ENCODE results near the gene AGRN.

Gene AGRN

DNA sequence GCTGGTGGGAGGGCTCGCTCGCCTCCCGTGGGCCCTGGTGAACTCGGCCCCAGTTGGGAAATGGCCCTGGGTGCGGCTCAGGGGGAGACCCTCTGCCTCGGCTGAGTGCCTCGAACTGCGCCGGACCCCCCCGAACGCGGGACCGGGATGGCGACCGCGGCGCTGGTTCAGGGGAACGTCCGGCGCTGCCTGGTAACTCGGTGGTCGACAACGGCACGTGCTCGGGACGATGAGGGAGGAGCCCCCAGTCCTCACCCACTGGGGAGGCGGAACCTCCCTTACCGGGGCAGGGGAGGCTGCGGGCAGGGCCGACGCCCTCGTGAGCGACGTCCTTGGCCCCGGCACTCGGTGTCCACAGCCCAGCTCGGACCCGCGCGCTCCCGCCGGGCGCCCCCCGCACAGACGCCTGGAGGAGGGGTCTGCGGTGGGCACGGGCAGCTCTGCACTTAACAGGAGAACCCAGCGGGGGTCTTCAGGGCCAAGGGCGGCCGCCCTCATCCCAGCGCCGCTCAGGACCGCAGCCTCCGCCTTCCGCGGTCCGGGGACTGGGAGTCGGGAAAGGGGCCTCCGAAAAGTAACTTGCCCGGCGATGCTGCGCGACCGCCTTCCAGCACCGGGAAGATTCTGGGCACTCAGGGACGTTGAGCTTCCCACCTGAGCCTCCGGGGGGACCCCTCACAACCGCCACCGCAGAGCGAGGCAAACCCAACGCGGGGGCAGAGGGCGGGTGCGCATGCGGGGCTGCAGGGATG lies 21.8 kb upstream of the AGRN start:
- no peak for TF ChIP-seq YY1 (IDR thresholded peaks at IDR 0.05; ENCODE audit: low read depth)
- no peak for TF ChIP-seq FOXM1 (IDR thresholded peaks at IDR 0.05; ENCODE audit: borderline replicate concordance, low read depth)
- no peak for TF ChIP-seq NFIC (IDR thresholded peaks at IDR 0.05)
- no peak for TF ChIP-seq REST (IDR thresholded peaks at IDR 0.05; ENCODE audit: low read depth)
- TF ChIP-seq, protein P1, sequence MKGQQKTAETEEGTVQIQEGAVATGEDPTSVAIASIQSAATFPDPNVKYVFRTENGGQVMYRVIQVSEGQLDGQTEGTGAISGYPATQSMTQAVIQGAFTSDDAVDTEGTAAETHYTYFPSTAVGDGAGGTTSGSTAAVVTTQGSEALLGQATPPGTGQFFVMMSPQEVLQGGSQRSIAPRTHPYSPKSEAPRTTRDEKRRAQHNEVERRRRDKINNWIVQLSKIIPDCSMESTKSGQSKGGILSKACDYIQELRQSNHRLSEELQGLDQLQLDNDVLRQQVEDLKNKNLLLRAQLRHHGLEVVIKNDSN (IDR thresholded peaks at IDR 0.05): no peak
- no peak for TF ChIP-seq TCF12 (IDR thresholded peaks at IDR 0.05; ENCODE audit: low read depth)
- TF ChIP-seq CREB1 (IDR thresholded peaks at IDR 0.05; ENCODE audit: low read depth): no peak
- TF ChIP-seq EP300 (IDR thresholded peaks at IDR 0.05; ENCODE audit: borderline replicate concordance): no peak
- no peak for TF ChIP-seq ZBTB7A (IDR thresholded peaks at IDR 0.05; ENCODE audit: low read depth)
- no peak for TF ChIP-seq EGR1 (IDR thresholded peaks at IDR 0.05)
- no peak for TF ChIP-seq RAD21 (IDR thresholded peaks at IDR 0.05; ENCODE audit: low read depth)
- no peak for TF ChIP-seq MAX (IDR thresholded peaks at IDR 0.05)
- no peak for TF ChIP-seq TEAD4 (IDR thresholded peaks at IDR 0.05)
- no peak for TF ChIP-seq CEBPB (IDR thresholded peaks at IDR 0.05)
- TF ChIP-seq TAF1 (IDR thresholded peaks at IDR 0.05; ENCODE audit: low read depth): no peak

- TF ChIP-seq EGR1 (IDR thresholded peaks at IDR 0.05) (no peak), REST (IDR thresholded peaks at IDR 0.05; ENCODE audit: low read depth) (no peak), ZBTB7A (IDR thresholded peaks at IDR 0.05; ENCODE audit: low read depth) (no peak), CEBPB (IDR thresholded peaks at IDR 0.05) (no peak), TCF12 (IDR thresholded peaks at IDR 0.05; ENCODE audit: low read depth) (no peak), TAF1 (IDR thresholded peaks at IDR 0.05; ENCODE audit: low read depth) (no peak), YY1 (IDR thresholded peaks at IDR 0.05; ENCODE audit: low read depth) (no peak), TEAD4 (IDR thresholded peaks at IDR 0.05) (no peak), RAD21 (IDR thresholded peaks at IDR 0.05; ENCODE audit: low read depth) (no peak), FOXM1 (IDR thresholded peaks at IDR 0.05; ENCODE audit: borderline replicate concordance, low read depth) (no peak), MAX (IDR thresholded peaks at IDR 0.05) (no peak), CREB1 (IDR thresholded peaks at IDR 0.05; ENCODE audit: low read depth) (no peak), EP300 (IDR thresholded peaks at IDR 0.05; ENCODE audit: borderline replicate concordance) (no peak), NFIC (IDR thresholded peaks at IDR 0.05) (no peak)
- TF ChIP-seq, protein P1 (IDR thresholded peaks at IDR 0.05): no peak
Observed at GRCh38 chr1:998745-998994, 21.2 kb upstream of the AGRN start.

DNA sequence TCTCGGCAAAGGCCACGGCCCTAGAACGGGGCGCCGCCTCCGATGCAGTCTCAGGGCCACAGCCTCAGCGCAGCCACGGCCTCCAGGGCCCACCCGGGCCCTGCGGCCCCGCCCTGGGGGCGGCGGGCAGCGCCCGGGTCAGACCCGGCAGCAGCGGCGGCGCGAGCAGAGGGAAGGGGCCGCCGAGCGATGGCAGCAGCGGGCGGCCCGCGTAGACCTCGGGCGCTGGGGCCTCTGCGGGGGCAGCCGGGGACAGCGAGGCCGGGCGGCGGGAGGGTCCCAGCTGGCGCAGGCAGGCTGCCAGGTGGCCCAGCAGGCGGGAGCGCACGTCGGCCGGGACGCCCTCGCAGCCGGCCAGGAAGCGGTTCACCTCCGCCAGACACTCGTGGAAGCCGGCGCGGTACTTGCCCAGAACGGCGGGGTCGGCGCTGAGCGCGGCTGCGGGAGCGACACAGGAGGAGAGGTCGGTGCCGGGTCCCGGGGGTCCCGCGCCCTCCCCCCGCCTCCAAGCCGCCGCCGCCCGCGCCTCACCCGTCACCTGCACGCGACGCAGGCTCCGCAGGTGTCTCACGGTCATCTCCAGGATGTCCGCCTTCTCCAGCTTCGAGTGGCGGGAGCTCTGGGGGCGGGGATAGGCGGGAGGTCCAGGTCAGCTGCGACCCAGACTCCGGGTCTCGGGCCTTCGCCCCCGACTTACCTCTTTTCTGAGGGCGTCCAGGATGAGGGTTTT lies 20.8 kb upstream of the AGRN start:
- TF ChIP-seq MAX (IDR thresholded peaks at IDR 0.05): peak; percentile 55; the same call in 1 of the 2 replicates
- TF ChIP-seq EGR1 (IDR thresholded peaks at IDR 0.05): no peak; the same call in 1 of the 2 replicates
- TF ChIP-seq NFIC (IDR thresholded peaks at IDR 0.05): peak; percentile 62; the same call in 1 of the 2 replicates
- TF ChIP-seq CREB1 (IDR thresholded peaks at IDR 0.05; ENCODE audit: low read depth): no peak
- peak; percentile 86; the same call in 1 of the 2 replicates for TF ChIP-seq ZBTB7A (IDR thresholded peaks at IDR 0.05; ENCODE audit: low read depth)
- no peak for TF ChIP-seq REST (IDR thresholded peaks at IDR 0.05; ENCODE audit: low read depth)
- TF ChIP-seq EP300 (IDR thresholded peaks at IDR 0.05; ENCODE audit: borderline replicate concordance): 0 out of 2 replicates have a peak, but pooled peaks have one; percentile 12
